Trophoblast cell (in vitro differentiated cells and primary cell): ENCODE data around the gene DLL3.
A peak's percentile ranks its signal among the peaks of the same experiment; 100 is the strongest.

Experiments used
- DNase-seq, 2 donors: peaks; one replicate each; pipeline ENCODE4 v3.0.0-alpha.2; 2016
- H2AFZ ChIP-seq: 2 replicates; pipeline ENCODE4 v1.6.1; 2013; ENCODE audit warnings: low read length, moderate library complexity, mild to moderate bottlenecking; ENCODE audit not compliant: insufficient read depth, poor library complexity
- H2AK5ac ChIP-seq: 2 replicates; pipeline ENCODE4 v1.6.1; 2013; ENCODE audit warnings: mild to moderate bottlenecking, low read length
- H2BK120ac ChIP-seq: 2 replicates; pipeline ENCODE4 v1.6.1; 2013; ENCODE audit warnings: low read length, mild to moderate bottlenecking, moderate library complexity; ENCODE audit not compliant: insufficient read depth, poor library complexity
- H2BK12ac ChIP-seq: 2 replicates; pipeline ENCODE4 v1.6.1; 2013; ENCODE audit warnings: mild to moderate bottlenecking, low read length, moderate library complexity
- H2BK5ac ChIP-seq: 2 replicates; pipeline ENCODE4 v1.6.1; 2013; ENCODE audit warnings: low read length, low read depth, moderate library complexity, mild to moderate bottlenecking; ENCODE audit not compliant: poor library complexity
- H3K14ac ChIP-seq: 2 replicates; pipeline ENCODE4 v1.6.1; 2013; ENCODE audit warnings: mild to moderate bottlenecking, low read length
- H3K18ac ChIP-seq: 2 replicates; pipeline ENCODE4 v1.6.1; 2013; ENCODE audit warnings: mild to moderate bottlenecking, low read length
- H3K23ac ChIP-seq: 2 replicates; pipeline ENCODE4 v1.6.1; 2013; ENCODE audit warnings: low read length
- H3K27ac ChIP-seq: 2 replicates; pipeline ENCODE4 v1.5.1; 2013; ENCODE audit warnings: low read depth, mild to moderate bottlenecking, inconsistent platforms, low read length, moderate library complexity
- H3K27me3 ChIP-seq: 2 replicates; pipeline ENCODE4 v1.6.1; 2013; ENCODE audit warnings: inconsistent platforms, mild to moderate bottlenecking, low read length, moderate library complexity; ENCODE audit not compliant: insufficient read depth
- H3K36me3 ChIP-seq, 2 experiments: 1 replicate in 1 of 2; 2 replicates in 1 of 2; pipeline ENCODE4 v1.6.1; 2013; ENCODE audit warnings: low read length in 2 of 2, mild to moderate bottlenecking in 2 of 2, moderate library complexity in 1 of 2; ENCODE audit not compliant: insufficient read depth in 2 of 2, control insufficient read depth in 1 of 2
- H3K4ac ChIP-seq: 2 replicates; pipeline ENCODE4 v1.6.1; 2013; ENCODE audit warnings: low read depth, mild to moderate bottlenecking, low read length, moderate library complexity
- H3K4me1 ChIP-seq, 2 experiments: 1 replicate in 1 of 2; 2 replicates in 1 of 2; pipeline ENCODE4 v1.6.1; 2013; ENCODE audit warnings: low read length in 2 of 2, mild to moderate bottlenecking in 2 of 2, moderate library complexity in 1 of 2; ENCODE audit not compliant: insufficient read depth in 2 of 2, control insufficient read depth in 1 of 2
- H3K4me2 ChIP-seq: 2 replicates; pipeline ENCODE4 v1.6.1; 2013; ENCODE audit warnings: inconsistent platforms, mild to moderate bottlenecking, low read length, moderate library complexity
- H3K4me3 ChIP-seq: 2 replicates; pipeline ENCODE4 v1.5.1; 2013; ENCODE audit warnings: mild to moderate bottlenecking, low read depth, low read length, inconsistent platforms
- H3K79me1 ChIP-seq: one replicate; pipeline ENCODE4 v1.6.1; 2013; ENCODE audit warnings: low read length
- H3K79me2 ChIP-seq: 2 replicates; pipeline ENCODE4 v1.6.1; 2013; ENCODE audit warnings: low read length, mild to moderate bottlenecking; ENCODE audit not compliant: control insufficient read depth, insufficient read depth, poor library complexity
- H3K9ac ChIP-seq: 2 replicates; pipeline ENCODE4 v1.6.1; 2013; ENCODE audit warnings: mild to moderate bottlenecking, low read length
- H3K9me3 ChIP-seq: 2 replicates; pipeline ENCODE4 v1.6.1; 2013; ENCODE audit warnings: low read depth, mild to moderate bottlenecking, control low read depth, inconsistent platforms, low read length; ENCODE audit not compliant: insufficient read depth
- H4K12ac ChIP-seq: 2 replicates; pipeline ENCODE4 v1.6.1; 2013; ENCODE audit warnings: low read depth, mild to moderate bottlenecking, low read length, moderate library complexity
- H4K8ac ChIP-seq: 2 replicates; pipeline ENCODE4 v1.6.1; 2013; ENCODE audit warnings: low read depth, mild to moderate bottlenecking, low read length, moderate library complexity
- H4K91ac ChIP-seq: one replicate; pipeline ENCODE4 v1.6.1; 2013; ENCODE audit warnings: low read depth, mild to moderate bottlenecking, low read length, moderate library complexity
- WGBS: extraction: QIAGEN DNeasy Blood & Tissue Kit; methylation state at CpG from one replicate; pipeline ENCODE4 v1.1.7; 2013; ENCODE audit warnings: missing lambda C conversion rate; ENCODE audit not compliant: insufficient read length, insufficient coverage; ENCODE audit errors: extremely low coverage; 5-methylcytosine and 5-hydroxymethylcytosine counted together

The DLL3 gene

DNA sequence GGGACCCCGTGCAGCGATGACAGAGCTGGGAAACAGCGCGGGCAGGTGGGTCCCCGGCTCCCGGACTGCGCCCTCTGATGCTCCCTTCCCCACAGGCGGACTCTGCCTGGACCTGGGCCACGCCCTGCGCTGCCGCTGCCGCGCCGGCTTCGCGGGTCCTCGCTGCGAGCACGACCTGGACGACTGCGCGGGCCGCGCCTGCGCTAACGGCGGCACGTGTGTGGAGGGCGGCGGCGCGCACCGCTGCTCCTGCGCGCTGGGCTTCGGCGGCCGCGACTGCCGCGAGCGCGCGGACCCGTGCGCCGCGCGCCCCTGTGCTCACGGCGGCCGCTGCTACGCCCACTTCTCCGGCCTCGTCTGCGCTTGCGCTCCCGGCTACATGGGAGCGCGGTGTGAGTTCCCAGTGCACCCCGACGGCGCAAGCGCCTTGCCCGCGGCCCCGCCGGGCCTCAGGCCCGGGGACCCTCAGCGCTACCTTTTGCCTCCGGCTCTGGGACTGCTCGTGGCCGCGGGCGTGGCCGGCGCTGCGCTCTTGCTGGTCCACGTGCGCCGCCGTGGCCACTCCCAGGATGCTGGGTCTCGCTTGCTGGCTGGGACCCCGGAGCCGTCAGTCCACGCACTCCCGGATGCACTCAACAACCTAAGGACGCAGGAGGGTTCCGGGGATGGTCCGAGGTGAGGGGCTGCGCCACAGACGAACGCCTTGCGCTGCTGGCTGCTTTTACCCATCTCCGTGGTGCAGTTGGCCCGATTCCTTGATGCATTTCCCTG is 8.4 kb downstream of the DLL3 start:
- WGBS: no CpG with 5 or more reads among the region's 96 CpGs
- no peak overlapping the region for H4K91ac ChIP-seq
- H3K23ac ChIP-seq: no peak overlapping the region
- H3K27me3 ChIP-seq: peaks cover 33% of the 10 kb centered on the region
- H3K4me3 ChIP-seq: peak overlapping the region; percentile 50
- no peak overlapping the region for H3K14ac ChIP-seq
- DNase-seq: peak; percentile 35 to 61
- H2BK5ac ChIP-seq: no peak overlapping the region
- H3K79me2 ChIP-seq: no peaks in the 10 kb centered on the region
- peak overlapping the region; percentile 34 for H4K8ac ChIP-seq
- no peak overlapping the region for H3K4ac ChIP-seq
- H3K9ac ChIP-seq: no peak overlapping the region
- H3K36me3 ChIP-seq: no peaks in the 10 kb centered on the region
- peaks cover 2% of the 10 kb centered on the region for H3K79me1 ChIP-seq
- peaks cover 6 to 8% of the 10 kb centered on the region in 2 experiments for H3K4me1 ChIP-seq
- H3K27ac ChIP-seq: no peak overlapping the region
- H2AFZ ChIP-seq: peak overlapping the region; percentile 55
- no peak overlapping the region for H4K12ac ChIP-seq
- H3K4me2 ChIP-seq: peak overlapping the region; percentile 90
- H2AK5ac ChIP-seq: no peak overlapping the region
- H2BK120ac ChIP-seq: no peak overlapping the region
- H2BK12ac ChIP-seq: no peak overlapping the region
- H3K18ac ChIP-seq: no peak overlapping the region
- H3K9me3 ChIP-seq: peaks cover 16% of the 10 kb centered on the region

DNA sequence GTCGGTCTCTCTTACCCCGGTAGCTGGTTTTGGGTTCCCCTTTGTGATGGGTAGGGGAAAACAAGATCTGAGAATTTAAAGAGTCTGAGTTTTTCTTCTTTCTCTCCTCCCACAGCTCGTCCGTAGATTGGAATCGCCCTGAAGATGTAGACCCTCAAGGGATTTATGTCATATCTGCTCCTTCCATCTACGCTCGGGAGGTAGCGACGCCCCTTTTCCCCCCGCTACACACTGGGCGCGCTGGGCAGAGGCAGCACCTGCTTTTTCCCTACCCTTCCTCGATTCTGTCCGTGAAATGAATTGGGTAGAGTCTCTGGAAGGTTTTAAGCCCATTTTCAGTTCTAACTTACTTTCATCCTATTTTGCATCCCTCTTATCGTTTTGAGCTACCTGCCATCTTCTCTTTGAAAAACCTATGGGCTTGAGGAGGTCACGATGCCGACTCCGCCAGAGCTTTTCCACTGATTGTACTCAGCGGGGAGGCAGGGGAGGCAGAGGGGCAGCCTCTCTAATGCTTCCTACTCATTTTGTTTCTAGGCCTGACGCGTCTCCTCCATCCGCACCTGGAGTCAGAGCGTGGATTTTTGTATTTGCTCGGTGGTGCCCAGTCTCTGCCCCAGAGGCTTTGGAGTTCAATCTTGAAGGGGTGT is 9.1 kb downstream of the DLL3 start:
- no peak overlapping the region for H3K9ac ChIP-seq
- H4K12ac ChIP-seq: no peak overlapping the region
- H3K9me3 ChIP-seq: peaks cover 13% of the 10 kb centered on the region
- H2AFZ ChIP-seq: peak overlapping the region; percentile 55
- H4K8ac ChIP-seq: peak overlapping the region; percentile 34
- no peak overlapping the region for H2BK12ac ChIP-seq
- no peak overlapping the region for H3K18ac ChIP-seq
- peaks cover 33% of the 10 kb centered on the region for H3K27me3 ChIP-seq
- no peak overlapping the region for H2AK5ac ChIP-seq
- peak overlapping the region; percentile 90 for H3K4me2 ChIP-seq
- no peaks in the 10 kb centered on the region for H3K36me3 ChIP-seq
- H3K4me1 ChIP-seq: peaks cover 3 to 7% of the 10 kb centered on the region in 2 experiments
- H2BK120ac ChIP-seq: no peak overlapping the region
- no peak overlapping the region for H3K27ac ChIP-seq
- no peak overlapping the region for H3K4me3 ChIP-seq
- H3K79me2 ChIP-seq: no peaks in the 10 kb centered on the region
- H3K79me1 ChIP-seq: no peaks in the 10 kb centered on the region
- DNase-seq: no peak
- H3K14ac ChIP-seq: no peak overlapping the region
- no peak overlapping the region for H3K23ac ChIP-seq
- H2BK5ac ChIP-seq: no peak overlapping the region
- H4K91ac ChIP-seq: no peak overlapping the region
- H3K4ac ChIP-seq: no peak overlapping the region
- WGBS: no CpG with 5 or more reads among the region's 24 CpGs

DNA sequence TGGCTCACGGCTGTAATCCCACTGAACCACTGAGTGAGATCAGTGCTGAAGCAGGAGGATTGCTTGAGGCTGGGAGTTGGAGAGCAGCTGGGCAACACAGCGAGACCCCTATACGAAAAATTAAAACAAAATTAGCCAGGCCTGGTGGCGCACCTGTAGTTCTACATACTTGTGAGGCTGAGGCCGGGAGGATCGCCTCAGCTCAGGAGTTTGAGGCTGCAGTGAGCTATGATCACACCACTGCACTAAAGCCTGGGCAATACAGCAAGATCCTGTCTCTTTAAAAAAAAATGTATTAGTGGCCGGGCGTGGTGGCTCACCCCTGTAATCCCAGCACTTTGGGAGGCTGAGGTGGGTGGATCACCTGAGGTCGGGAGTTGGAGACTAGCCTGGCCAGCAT is 9.9 kb downstream of the DLL3 start:
- Histone ChIP-seq H4K91ac (no peak overlapping the region), H3K79me2 (no peaks in the 10 kb centered on the region), H3K4ac (no peak overlapping the region), H2AFZ (no peak overlapping the region), H3K4me2 (no peak overlapping the region), H3K36me3 (no peaks in the 10 kb centered on the region), H3K9me3 (peaks cover 11% of the 10 kb centered on the region), H2AK5ac (no peak overlapping the region), H2BK5ac (no peak overlapping the region), H2BK120ac (no peak overlapping the region), H3K14ac (no peak overlapping the region), H3K27me3 (peaks cover 33% of the 10 kb centered on the region), H4K12ac (no peak overlapping the region), H4K8ac (no peak overlapping the region), H3K4me3 (no peak overlapping the region), H3K4me1 (peaks cover 3 to 7% of the 10 kb centered on the region in 2 experiments), H3K23ac (no peak overlapping the region), H3K9ac (no peak overlapping the region), H3K79me1 (no peaks in the 10 kb centered on the region), H3K18ac (no peak overlapping the region), H3K27ac (no peak overlapping the region), H2BK12ac (no peak overlapping the region)
- no peak for DNase-seq
- WGBS: no CpG with 5 or more reads among the region's 9 CpGs

DNA sequence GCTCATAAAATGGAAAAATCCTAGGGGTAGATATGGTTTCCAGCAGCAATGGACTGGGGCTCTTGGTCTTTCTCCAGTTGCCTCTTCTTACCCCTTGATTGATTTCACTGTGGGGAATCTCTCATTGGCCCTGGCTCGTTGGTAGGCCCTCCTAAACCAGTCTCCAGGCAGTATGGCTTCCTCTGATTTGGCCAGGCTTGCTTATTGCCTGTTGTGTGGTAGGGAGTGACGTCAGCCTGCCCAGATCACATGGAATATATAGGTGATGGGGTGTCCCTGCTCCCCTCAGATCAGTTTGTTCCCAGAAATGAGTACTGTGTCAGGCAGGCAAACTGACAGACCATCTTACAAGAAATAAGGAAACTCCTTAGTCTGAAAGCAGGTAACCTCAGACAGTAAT is 10.5 kb downstream of the DLL3 start:
- Histone ChIP-seq H2BK5ac (no peak overlapping the region), H3K4me3 (no peak overlapping the region), H2AFZ (no peak overlapping the region), H3K79me2 (no peaks in the 10 kb centered on the region), H3K79me1 (no peaks in the 10 kb centered on the region), H3K14ac (no peak overlapping the region), H3K18ac (no peak overlapping the region), H4K91ac (no peak overlapping the region), H2BK120ac (no peak overlapping the region), H3K36me3 (no peaks in the 10 kb centered on the region), H3K9ac (no peak overlapping the region), H3K4me1 (peaks cover 3 to 7% of the 10 kb centered on the region in 2 experiments), H3K27me3 (peaks cover 33% of the 10 kb centered on the region), H3K9me3 (peaks cover 11% of the 10 kb centered on the region), H4K12ac (no peak overlapping the region), H2AK5ac (no peak overlapping the region), H3K23ac (no peak overlapping the region), H4K8ac (no peak overlapping the region), H3K4ac (no peak overlapping the region), H3K4me2 (no peak overlapping the region), H2BK12ac (no peak overlapping the region), H3K27ac (no peak overlapping the region)
- WGBS: no CpG with 5 or more reads among the region's 2 CpGs
- no peak for DNase-seq
